ENCODE results near the gene HDGFL2. TPM values are rescaled to one million over a fixed set of nuclear protein-coding genes. Genes with fewer than 3 reads are reported as not detected.

HDGFL2 gene
- total RNA-seq, 1 donor from 2014 or later = 75.6 TPM

DNA sequence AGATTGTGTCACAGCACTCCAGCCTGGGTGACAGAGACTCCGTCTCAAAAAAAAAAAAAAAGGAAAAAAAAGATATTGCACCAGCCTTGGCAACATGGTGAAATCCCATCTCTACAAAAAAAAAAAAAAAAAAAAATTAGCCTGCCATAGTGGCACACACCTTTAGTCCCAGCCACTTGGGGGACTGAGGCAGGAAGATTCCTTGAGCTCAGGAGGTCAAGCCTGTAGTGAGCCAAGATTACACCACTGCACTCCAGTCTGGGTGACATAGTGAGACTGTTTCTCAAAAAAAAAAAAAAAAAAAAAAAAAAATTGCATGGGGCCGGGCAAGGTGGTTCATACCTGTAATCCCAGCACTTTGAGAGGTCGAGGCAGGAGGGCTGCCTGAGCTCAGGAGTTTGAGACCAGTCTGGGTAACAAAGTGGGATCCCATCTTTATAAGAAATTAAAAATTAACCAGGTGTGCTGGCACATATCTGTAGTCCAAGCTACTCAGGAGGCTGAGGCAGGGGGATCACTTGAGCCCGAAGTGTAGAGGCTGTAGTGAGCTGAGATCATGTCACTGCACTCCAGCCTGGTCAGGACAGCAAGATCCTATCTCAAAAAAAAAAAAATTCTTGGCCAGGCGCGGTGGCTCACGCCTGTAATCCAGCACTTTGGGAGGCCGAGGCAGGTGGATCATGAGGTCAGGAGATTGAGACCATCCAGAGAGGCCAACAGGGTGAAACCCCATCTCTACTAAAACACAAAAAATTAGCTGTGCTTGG is 7.1 kb upstream of the HDGFL2 start:
- intact Hi-C loops (cut with micrococcal nuclease) = no loop called here
- DNase-seq (ENCODE audit: low spot score) = no peak
- Mint-ChIP-seq H3K4me1 (ENCODE audit: low read depth) (no peaks in the 10 kb centered on the region), H3K27ac (no peak overlapping the region), H3K9me3 (no peaks in the 10 kb centered on the region), H3K27me3 (ENCODE audit: low read depth) (no peaks in the 10 kb centered on the region), H3K4me3 (ENCODE audit: low read depth) (no peak overlapping the region), H3K36me3 (ENCODE audit: low read depth) (no peaks in the 10 kb centered on the region)

DNA sequence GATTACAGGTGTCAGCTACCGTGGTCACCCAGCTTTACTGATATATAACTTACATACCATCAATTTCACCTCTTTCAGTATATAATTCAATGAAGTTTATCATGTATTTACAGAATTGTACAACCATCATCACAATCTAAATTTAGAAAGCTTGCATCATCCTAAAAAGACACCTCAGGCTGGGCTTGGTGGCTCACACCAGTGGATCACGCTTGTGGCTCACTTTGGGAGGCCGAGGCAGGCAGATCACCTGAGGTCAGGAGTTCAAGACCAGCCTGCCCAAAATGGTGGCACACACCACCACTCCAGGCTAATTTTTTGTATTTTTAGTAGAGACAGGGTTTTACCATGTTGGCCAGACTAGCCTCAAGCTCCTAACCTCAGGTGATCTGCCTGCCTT is 4.3 kb upstream of the HDGFL2 start:
- Mint-ChIP-seq H3K27me3 (ENCODE audit: low read depth) (no peaks in the 10 kb centered on the region), H3K9me3 (no peaks in the 10 kb centered on the region), H3K4me1 (ENCODE audit: low read depth) (peaks cover 5% of the 10 kb centered on the region), H3K4me3 (ENCODE audit: low read depth) (no peak overlapping the region), H3K27ac (no peak overlapping the region), H3K36me3 (ENCODE audit: low read depth) (no peaks in the 10 kb centered on the region)
- DNase-seq (ENCODE audit: low spot score) = no peak
- intact Hi-C loops (cut with micrococcal nuclease) = no loop called here

DNA sequence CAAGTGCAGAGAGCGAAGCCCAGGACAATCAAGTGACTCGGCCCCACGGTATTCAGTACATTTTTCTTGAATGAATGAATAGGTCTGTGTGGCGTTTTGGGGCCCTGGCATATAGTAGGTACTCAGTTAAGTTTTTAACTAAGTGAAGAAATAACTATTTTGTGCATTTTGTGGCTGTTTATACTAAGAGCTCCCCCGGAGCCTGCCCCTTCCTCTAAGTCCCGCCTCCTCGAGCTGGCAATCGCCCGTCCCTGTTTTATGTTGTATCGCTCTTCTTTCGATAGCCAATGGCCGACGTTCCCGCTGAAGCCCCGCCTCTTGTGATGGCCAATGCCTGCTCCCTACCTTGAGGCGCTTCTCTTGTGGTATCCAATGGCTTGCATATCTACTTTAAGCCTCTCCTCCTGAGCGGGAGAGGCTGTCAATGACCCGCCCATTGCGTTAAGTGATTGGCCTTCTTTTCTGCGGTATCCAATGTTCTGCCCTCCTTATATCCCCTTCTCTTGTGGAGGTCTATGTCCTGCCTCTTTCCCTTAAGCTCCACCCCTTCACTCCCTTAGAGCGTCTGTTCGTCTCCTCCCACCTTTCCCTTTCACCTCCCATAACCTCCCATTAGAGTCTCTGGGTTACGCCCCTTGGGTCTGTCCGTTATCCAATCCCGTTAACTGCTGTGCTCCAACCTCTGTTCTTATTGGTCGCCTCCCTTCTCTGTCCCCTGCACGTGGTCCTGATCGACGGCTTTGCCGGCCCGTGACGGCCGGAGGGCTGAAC is 509 bp upstream of the HDGFL2 start:
- H3K4me1 Mint-ChIP-seq (ENCODE audit: low read depth) = peaks cover 18% of the 10 kb centered on the region
- intact Hi-C loops (cut with micrococcal nuclease) = loop anchor here (1.0 to 10.0 kb wide), 5 partner anchors 11 to 251 kb away; partner anchors contain the start of genes DPP9, SH3GL1 and UBXN6
- H3K9me3 Mint-ChIP-seq = no peaks in the 10 kb centered on the region
- no peak overlapping the region for H3K27ac Mint-ChIP-seq
- DNase-seq (ENCODE audit: low spot score) = peak; percentile 99
- peaks cover 4% of the 10 kb centered on the region for H3K36me3 Mint-ChIP-seq (ENCODE audit: low read depth)
- H3K27me3 Mint-ChIP-seq (ENCODE audit: low read depth) = no peaks in the 10 kb centered on the region
- no peak overlapping the region for H3K4me3 Mint-ChIP-seq (ENCODE audit: low read depth)

DNA sequence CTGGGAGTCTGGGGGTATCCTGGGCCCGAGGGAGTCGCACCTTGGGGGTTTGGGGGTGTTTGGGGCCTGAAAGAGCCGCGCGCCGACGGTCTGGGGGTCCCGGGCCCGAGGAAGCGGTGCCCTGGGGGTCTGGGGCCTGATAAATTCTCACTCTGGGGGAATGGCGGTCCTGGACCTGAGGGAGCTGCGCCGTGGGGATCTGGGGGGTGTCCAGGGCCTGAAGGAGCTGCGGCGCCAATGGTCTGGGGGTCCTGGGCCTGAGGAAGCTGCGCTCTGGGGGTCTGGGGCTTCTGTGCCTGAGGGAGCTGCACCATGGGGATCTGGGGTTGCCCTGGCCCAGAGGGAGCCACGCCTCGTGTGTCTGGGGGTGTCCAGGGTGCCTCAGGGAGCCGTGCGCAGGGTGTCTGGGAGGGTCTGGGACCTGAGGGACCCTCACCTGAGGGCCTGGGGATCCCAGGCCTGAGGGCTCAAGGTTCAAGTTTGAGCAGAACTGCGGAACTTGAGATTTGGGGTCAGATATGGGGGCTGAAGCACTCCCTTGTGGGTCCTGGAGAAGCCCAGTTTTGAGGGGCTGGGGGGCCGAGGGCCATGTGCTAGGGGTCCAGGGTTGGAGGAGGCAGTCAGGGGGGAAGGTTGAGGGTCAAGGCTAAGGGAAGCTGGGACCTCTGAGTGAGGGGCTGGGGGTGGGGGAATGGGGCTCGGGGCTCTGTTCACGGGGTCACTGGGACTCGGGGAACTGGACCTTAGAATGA is 1.1 kb downstream of the HDGFL2 start:
- H3K27me3 Mint-ChIP-seq (ENCODE audit: low read depth) = no peaks in the 10 kb centered on the region
- intact Hi-C loops (cut with micrococcal nuclease) = loop anchor here (2.0 to 10.0 kb wide), 4 partner anchors 16 to 249 kb away; partner anchors contain the start of genes DPP9, SH3GL1 and UBXN6
- H3K4me1 Mint-ChIP-seq (ENCODE audit: low read depth) = peaks cover 18% of the 10 kb centered on the region
- H3K4me3 Mint-ChIP-seq (ENCODE audit: low read depth) = peak overlapping the region; percentile 85
- peaks cover 9% of the 10 kb centered on the region for H3K36me3 Mint-ChIP-seq (ENCODE audit: low read depth)
- DNase-seq (ENCODE audit: low spot score) = no peak
- no peaks in the 10 kb centered on the region for H3K9me3 Mint-ChIP-seq
- peak overlapping the region; percentile 28 for H3K27ac Mint-ChIP-seq

DNA sequence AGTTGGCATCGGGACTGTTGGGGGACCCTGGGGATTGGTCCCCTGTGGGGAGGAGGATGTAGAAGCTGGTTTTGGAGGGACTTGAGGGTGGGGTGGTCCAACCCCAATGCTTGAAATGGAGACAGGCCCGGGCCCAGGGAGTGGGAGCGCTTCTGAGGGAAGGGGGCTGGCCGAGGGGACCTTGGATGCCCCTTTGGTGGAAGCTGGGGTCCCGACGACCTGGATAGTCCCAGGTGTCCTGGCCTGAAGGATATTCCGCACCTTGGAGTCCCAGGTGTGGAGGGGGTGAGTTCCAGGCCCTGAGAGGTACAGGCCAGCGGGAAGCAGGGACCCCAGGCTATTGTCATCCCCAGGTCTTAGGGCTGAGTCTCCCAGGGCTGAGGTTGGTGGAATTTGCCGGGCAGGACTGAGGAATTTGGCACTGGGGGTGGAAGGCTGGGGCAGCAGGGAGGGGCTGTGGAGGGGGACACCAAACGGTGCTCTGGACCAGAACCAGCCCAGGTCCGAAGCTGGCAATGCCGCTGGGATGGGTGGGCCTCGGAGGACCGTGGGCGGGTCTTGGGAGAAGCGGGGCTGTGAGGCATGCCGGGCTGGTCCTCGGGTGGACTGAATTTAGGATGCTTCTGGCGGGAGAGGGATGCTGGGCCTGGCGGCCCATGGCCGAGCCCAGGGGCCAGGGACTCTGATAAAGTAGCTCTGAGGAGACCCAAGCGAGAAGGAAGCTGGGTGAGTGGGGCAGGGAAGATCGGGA is 1.8 kb downstream of the HDGFL2 start:
- intact Hi-C loops (cut with micrococcal nuclease) = loop anchor here (2.0 to 10.0 kb wide), 4 partner anchors 17 to 248 kb away; partner anchors contain the start of genes DPP9, SH3GL1 and UBXN6
- peak overlapping the region; percentile 79 for H3K27ac Mint-ChIP-seq
- no peaks in the 10 kb centered on the region for H3K27me3 Mint-ChIP-seq (ENCODE audit: low read depth)
- H3K9me3 Mint-ChIP-seq = no peaks in the 10 kb centered on the region
- DNase-seq (ENCODE audit: low spot score) = no peak
- H3K4me1 Mint-ChIP-seq (ENCODE audit: low read depth) = peaks cover 18% of the 10 kb centered on the region
- H3K4me3 Mint-ChIP-seq (ENCODE audit: low read depth) = peak overlapping the region; percentile 85
- H3K36me3 Mint-ChIP-seq (ENCODE audit: low read depth) = peaks cover 9% of the 10 kb centered on the region

DNA sequence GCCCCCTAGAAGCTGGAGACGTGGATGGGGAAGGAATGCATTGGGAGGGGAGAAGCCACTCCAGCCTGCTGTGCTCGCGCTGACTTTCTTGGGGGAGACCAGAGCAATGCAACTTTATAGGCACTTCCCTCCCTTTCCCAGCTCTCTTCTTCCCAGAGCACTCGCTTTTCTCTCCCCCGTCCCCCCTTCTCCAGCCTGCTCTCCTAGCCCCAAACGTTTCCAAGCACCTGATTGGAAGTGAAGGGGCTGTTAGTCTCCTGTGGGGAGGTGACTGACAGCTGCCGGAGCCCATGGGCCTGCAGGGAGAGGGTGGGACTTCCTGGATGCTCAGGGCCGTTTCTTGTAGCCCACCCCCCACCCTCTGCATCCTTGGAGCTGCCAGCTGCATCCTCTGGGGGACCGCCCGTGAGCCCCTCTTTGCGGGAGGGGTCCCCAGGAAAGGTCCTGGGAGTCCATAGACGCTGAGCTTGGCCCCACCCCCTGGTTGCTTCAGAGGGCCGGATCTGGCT is 2.5 kb downstream of the HDGFL2 start:
- H3K36me3 Mint-ChIP-seq (ENCODE audit: low read depth) = peaks cover 9% of the 10 kb centered on the region
- H3K27ac Mint-ChIP-seq = peak overlapping the region; percentile 79
- H3K9me3 Mint-ChIP-seq = no peaks in the 10 kb centered on the region
- H3K4me3 Mint-ChIP-seq (ENCODE audit: low read depth) = peak overlapping the region; percentile 85
- H3K27me3 Mint-ChIP-seq (ENCODE audit: low read depth) = no peaks in the 10 kb centered on the region
- peaks cover 18% of the 10 kb centered on the region for H3K4me1 Mint-ChIP-seq (ENCODE audit: low read depth)
- DNase-seq (ENCODE audit: low spot score) = no peak
- intact Hi-C loops (cut with micrococcal nuclease) = loop anchor here (5.0 to 10.0 kb wide), 2 partner anchors 150 to 248 kb away; partner anchors contain the start of gene DPP9

DNA sequence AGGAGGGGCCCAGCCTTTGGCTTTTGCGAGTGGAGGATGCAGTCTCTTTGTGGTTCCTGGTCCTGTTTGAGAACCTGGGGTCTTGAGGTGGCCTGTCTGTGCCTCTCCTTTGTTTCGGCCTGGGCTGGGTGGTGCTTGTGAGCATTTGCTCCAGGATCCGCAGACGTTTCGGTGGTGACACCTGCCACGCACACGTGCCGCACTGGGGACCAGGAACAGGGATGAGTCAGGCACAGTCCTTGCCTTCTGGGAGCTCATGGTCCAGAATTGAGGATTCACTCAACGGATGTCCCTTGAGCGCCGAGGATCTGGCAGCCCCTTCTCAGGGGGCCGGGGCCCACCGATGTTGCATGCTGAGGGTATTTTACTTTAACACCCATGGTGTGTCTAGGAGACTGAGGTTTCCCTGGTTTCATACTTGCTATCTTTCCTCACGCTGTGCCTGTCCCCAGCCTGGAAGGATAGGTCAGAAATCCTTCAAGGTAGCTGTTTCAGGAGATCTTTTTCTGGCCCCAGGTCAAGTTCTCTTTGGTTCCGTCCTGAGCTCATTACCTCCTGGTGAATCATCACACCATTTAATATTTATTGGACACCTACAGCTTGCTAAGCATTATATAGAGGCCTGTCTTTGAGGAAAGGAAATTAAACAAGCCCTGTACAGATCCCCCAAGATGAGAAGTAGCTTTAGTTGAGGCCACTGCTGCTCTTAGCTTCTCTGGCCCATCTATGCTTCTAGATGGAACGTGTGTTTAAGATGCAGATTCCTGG is 5.1 kb downstream of the HDGFL2 start:
- peaks cover 9% of the 10 kb centered on the region for H3K36me3 Mint-ChIP-seq (ENCODE audit: low read depth)
- no peak overlapping the region for H3K4me3 Mint-ChIP-seq (ENCODE audit: low read depth)
- H3K27ac Mint-ChIP-seq = no peak overlapping the region
- H3K4me1 Mint-ChIP-seq (ENCODE audit: low read depth) = peaks cover 13% of the 10 kb centered on the region
- no peaks in the 10 kb centered on the region for H3K9me3 Mint-ChIP-seq
- H3K27me3 Mint-ChIP-seq (ENCODE audit: low read depth) = no peaks in the 10 kb centered on the region
- DNase-seq (ENCODE audit: low spot score) = no peak
- intact Hi-C loops (cut with micrococcal nuclease) = loop anchor here (10.0 kb wide), 1 partner anchor 152 kb away; no protein-coding TSS in a partner anchor

DNA sequence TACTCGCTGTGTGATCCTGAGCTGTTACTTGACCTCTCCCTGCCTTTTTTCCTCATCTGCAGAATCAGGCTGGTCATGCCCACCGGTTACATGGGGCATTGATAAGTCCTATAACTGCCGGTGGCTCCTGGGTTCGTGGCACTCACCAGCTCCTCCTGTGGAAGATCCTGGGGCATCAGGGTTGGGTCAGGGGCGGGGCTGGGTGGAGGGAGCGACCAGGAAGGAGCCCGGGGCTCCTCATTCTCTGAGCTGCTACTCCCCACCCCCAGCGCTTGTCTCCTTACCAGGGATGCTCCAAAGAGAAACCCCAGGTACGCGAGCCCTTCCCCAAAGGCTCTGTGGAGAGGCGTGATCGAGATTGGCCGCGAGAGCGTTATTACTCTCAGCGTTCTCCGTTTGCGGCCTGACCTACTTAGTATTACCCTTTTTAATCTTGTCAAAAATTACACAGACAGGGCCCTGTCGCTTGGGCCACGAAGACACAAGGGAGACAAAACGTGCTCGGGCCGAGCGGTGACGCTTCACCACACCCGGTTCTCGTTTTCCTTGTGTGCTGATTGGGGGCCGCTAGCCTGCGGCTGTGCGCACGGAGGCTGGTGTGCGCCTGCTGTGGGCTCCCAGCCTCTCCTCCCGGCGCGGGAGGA is 10.7 kb downstream of the HDGFL2 start:
- Mint-ChIP-seq H3K27me3 (ENCODE audit: low read depth) (no peaks in the 10 kb centered on the region), H3K27ac (no peak overlapping the region), H3K36me3 (ENCODE audit: low read depth) (peaks cover 20% of the 10 kb centered on the region), H3K9me3 (no peaks in the 10 kb centered on the region), H3K4me3 (ENCODE audit: low read depth) (no peak overlapping the region), H3K4me1 (ENCODE audit: low read depth) (peaks cover 7% of the 10 kb centered on the region)
- no peak for DNase-seq (ENCODE audit: low spot score)
- intact Hi-C loops (cut with micrococcal nuclease) = no loop called here

DNA sequence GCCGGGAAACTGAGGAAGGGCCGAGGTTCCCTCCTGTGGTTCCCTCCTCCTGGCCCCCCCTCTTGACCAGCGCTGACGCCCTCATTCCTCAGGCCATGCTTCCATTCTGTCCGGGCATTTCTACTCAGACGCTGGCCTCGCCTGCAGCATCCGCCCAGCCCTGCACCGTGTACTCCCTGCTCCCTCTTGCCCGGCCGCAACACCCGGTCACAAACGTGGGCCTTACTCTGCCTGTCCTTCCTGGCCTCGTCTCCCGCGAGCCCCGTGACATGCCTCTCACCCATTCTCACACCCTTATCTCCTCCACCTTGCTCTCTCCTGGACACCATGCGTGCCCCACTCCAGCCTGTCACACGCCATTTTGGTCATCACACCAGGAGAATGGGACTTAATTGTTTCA is 11.3 kb downstream of the HDGFL2 start:
- intact Hi-C loops (cut with micrococcal nuclease) = no loop called here
- H3K27ac Mint-ChIP-seq = no peak overlapping the region
- no peaks in the 10 kb centered on the region for H3K27me3 Mint-ChIP-seq (ENCODE audit: low read depth)
- peaks cover 19% of the 10 kb centered on the region for H3K36me3 Mint-ChIP-seq (ENCODE audit: low read depth)
- H3K4me1 Mint-ChIP-seq (ENCODE audit: low read depth) = peaks cover 7% of the 10 kb centered on the region
- H3K9me3 Mint-ChIP-seq = no peaks in the 10 kb centered on the region
- no peak overlapping the region for H3K4me3 Mint-ChIP-seq (ENCODE audit: low read depth)
- DNase-seq (ENCODE audit: low spot score) = no peak

DNA sequence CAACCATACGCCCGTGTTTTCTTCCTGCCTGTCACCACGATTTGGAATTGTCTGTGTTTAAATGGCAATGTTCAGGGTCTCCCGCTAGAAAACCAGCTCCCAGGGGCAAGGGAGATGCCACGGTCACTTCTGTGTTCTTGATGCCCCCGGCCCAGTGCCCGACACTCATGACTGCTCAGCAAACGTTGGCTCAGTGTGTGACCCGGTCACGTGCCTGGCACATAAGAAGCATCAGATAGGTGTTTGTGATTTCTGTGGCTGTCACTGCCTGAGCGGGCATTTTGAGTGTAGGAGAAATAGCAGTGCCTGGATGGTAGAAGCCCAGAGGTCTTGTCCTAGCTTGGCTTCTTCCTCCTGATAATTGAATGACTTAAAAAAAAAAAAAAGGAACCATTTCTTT is 15.5 kb downstream of the HDGFL2 start:
- Mint-ChIP-seq H3K9me3 (no peaks in the 10 kb centered on the region), H3K27ac (no peak overlapping the region)

DNA sequence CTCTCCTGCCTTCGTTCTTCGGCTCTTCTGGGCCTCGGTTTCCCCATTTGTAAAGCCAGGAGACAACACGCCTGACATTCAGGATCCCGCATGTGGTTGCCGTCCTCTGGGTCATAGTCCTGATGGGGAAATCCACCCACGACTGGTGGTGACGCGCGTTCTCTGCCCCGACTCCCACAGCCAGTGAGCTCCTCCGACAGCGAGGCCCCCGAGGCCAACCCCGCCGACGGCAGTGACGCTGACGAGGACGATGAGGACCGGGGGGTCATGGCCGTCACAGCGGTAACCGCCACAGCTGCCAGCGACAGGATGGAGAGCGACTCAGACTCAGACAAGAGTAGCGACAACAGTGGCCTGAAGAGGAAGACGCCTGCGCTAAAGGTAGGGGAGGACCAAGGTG is 16.4 kb downstream of the HDGFL2 start:
- Mint-ChIP-seq H3K27ac (no peak overlapping the region), H3K4me1 (ENCODE audit: low read depth) (peaks cover 7% of the 10 kb centered on the region), H3K27me3 (ENCODE audit: low read depth) (no peaks in the 10 kb centered on the region), H3K9me3 (no peaks in the 10 kb centered on the region), H3K36me3 (ENCODE audit: low read depth) (peaks cover 31% of the 10 kb centered on the region), H3K4me3 (ENCODE audit: low read depth) (no peak overlapping the region)
- DNase-seq (ENCODE audit: low spot score) = no peak
- intact Hi-C loops (cut with micrococcal nuclease) = no loop called here

More for the DNA sequence above, 15.5 kb downstream of the HDGFL2 start:
- DNase-seq (ENCODE audit: low spot score) = no peak
- Mint-ChIP-seq H3K4me3 (ENCODE audit: low read depth) (no peak overlapping the region), H3K27me3 (ENCODE audit: low read depth) (no peaks in the 10 kb centered on the region), H3K4me1 (ENCODE audit: low read depth) (peaks cover 7% of the 10 kb centered on the region), H3K36me3 (ENCODE audit: low read depth) (peaks cover 34% of the 10 kb centered on the region)
- intact Hi-C loops (cut with micrococcal nuclease) = no loop called here
